Activated T-cell treated with anti-CD3 and anti-CD28 coated beads for 1 hour (primary cell): Measurements from ENCODE around the gene MFSD2B.
"Not testable (repeated sequence)": the region's sequence is repeated elsewhere in the genome, so short reads cannot be mapped to it uniquely, and the experiment has no call there.

Experiments used
- DNase-seq: peaks from one replicate; pipeline ENCODE4 v3.0.0-alpha.2; 2020; ENCODE audit warnings: low read depth

The MFSD2B gene

GRCh38 chr2:24009680-24010476 is at the start of gene MFSD2B:
MFSD2B (plus strand) TSS chr2:24010085; CDS start chr2:24010097, 12 bp downstream.
- no peak for DNase-seq

GRCh38 chr2:23967846-23968245 is 42.0 kb upstream of the MFSD2B start:
- DNase-seq: no peak

GRCh38 chr2:23976883-23977282 is 33.0 kb upstream of the MFSD2B start:
- DNase-seq: no peak

GRCh38 chr2:23988371-23988770 is 21.5 kb upstream of the MFSD2B start:
- no peak for DNase-seq

GRCh38 chr2:23992931-23993330 is 17.0 kb upstream of the MFSD2B start:
- DNase-seq: no peak

GRCh38 chr2:23993736-23994269 is 16.1 kb upstream of the MFSD2B start:
- DNase-seq: no peak

- no peak for DNase-seq
Measured at GRCh38 chr2:23994567-23994966, 15.3 kb upstream of the MFSD2B start.

GRCh38 chr2:24007693-24008092 is 2.2 kb upstream of the MFSD2B start:
- DNase-seq: no peak

- DNase-seq: no peak
Measured at GRCh38 chr2:24008672-24009366, 1.1 kb upstream of the MFSD2B start.

- no peak for DNase-seq
Measured at GRCh38 chr2:24009367-24009679, 562 bp upstream of the MFSD2B start.

- DNase-seq: no peak
Measured at GRCh38 chr2:24010477-24011249, 778 bp downstream of the MFSD2B start.

- DNase-seq: no peak
Measured at GRCh38 chr2:24011250-24012104, 1.6 kb downstream of the MFSD2B start.

- no peak for DNase-seq
Measured at GRCh38 chr2:24012521-24013188, 2.8 kb downstream of the MFSD2B start.

- not testable (repeated sequence) for DNase-seq
Measured at GRCh38 chr2:24014902-24015301, 5.0 kb downstream of the MFSD2B start.

GRCh38 chr2:24015562-24016375 is 5.9 kb downstream of the MFSD2B start:
- DNase-seq: no peak

- no peak for DNase-seq
Measured at GRCh38 chr2:24016376-24016761, 6.5 kb downstream of the MFSD2B start.

- DNase-seq: no peak
Measured at GRCh38 chr2:24016853-24017703, 7.2 kb downstream of the MFSD2B start.

- no peak for DNase-seq
Measured at GRCh38 chr2:24017711-24018110, 7.8 kb downstream of the MFSD2B start.

- no peak for DNase-seq
Measured at GRCh38 chr2:24018241-24018640, 8.4 kb downstream of the MFSD2B start.
